GM12872 (cell line): ENCODE measurements around the gene DUS3L.

Experiments used
- CTCF ChIP-seq: IDR thresholded peaks from 3 replicates; pipeline ENCODE4 v1.5.1; 2011; ENCODE audit warnings: low read depth, mild to moderate bottlenecking, low read length, moderate library complexity; ENCODE audit not compliant: insufficient read depth

The DUS3L gene

DNA sequence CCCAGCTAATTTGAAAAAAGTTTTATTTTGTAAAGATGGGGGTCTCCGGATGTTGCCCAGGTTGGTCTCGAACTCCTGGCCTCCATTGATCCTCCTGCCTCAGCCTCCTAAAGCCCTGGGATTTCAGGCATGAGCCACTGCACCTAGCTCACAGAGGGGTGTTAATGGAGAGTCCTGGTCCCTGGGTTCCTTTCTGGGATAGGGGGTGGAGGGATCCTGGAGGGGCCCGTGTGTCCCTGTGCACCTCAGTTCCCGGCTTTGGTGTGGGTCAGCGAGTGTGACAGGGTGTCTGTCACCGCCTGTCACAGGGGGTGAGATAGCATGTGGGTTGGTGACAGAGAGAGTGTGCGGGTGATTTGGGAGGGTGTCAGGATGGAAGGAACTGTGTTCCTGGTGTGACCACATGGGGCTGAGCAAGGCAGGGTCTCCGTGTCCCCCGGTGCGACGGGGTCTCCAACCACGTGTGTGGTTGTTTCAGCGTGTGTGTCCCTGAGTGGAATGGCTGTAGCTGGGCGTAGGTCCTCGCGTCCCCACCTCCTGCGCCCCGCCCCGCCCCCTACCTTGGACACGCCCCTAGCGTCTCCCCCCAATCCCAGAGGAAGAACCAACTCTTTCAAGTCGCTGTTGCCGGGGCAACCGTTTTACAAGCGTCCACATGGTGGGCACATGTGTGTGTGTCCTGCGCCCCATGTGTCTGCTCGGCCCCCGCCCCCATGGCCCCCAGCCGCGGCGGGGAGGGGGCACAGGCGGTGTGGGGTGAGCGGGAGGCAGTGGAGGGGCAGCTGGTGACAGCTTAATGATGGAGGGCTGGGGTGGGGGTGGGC, 11.0 kb upstream of the DUS3L start:
- no peak for TF ChIP-seq CTCF

DNA sequence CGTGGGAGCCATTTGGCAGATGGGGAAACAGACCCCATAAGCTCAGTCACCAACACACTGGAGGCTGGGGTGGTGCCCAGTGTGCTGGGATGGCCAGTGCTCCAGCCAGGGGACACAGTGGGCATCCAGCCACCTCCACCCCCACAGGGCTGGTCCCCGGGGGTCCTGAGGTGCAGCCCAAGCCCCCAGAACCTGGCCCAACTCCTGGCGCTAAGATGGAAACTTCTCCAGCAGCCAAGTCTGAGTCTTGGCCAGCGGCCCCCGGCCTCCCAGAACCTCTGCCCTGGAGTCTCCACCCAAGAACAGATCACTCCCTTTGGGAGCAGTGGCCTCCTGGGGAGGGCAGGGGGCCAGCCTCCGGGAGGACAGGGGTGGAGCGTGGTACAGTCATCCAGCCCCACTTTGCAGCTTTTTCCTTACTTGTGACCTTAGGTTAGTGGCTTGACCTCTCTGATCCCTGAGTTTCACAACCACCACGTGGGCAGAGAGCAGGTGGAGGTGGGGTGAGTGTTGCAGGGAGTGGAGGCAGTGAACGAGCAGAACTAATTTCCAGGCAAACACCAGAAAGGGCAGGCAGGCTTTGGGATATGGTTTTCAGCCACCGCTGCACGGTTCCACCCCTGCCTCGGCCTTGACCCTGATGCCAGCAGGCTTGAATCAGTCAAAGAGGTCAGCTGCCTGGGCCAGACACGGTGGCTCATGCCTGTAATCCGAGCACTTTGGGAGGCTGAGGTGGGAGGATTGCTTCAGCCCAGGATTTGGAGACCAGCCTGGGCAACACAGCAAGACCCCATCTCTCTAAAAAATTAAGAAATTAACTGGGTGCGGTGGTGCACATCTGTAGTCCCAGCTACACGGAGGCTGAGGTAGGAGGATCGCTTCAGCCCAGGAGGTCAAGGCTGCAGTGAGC, 9.7 kb upstream of the DUS3L start:
- no peak for TF ChIP-seq CTCF

GRCh38 chr19:5799247-5800241, 8.6 kb upstream of the DUS3L start:
- no peak for TF ChIP-seq CTCF

GRCh38 chr19:5798244-5798643, 7.3 kb upstream of the DUS3L start:
- no peak for TF ChIP-seq CTCF

DNA sequence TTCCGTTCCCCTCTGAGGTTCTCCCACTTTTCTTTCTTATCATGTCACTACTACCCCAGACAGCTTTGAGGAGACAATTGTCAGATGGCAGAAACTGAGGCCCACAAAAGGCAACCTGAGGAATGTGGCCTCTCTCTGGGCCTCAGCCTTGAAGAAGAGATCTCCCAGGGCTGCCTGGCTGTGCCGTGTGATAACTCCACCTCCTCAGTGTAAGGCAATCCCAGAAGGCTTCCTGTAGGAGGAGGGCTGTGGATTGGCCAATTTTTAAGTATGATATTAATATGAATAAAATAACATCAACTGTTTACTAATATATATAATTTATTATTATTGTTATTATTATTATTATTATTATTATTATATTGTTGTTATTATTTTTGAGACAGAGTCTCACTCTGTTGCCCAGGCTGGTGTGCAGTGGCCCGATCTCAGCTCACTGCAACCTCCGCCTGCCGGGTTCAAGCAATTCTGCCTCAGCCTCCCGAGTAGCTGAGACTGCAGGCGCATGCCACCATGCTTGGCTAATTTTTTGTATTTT, 4.5 kb upstream of the DUS3L start:
- TF ChIP-seq CTCF, result no peak

- TF ChIP-seq CTCF, result no peak
These were observed 2.2 kb upstream of the DUS3L start for GRCh38 chr19:5793188-5793587.
